OCI-LY3 (cell line): ENCODE results near the gene GH1.
"Not testable (repeated sequence)": the region's sequence is repeated elsewhere in the genome, so short reads cannot be mapped to it uniquely, and the experiment has no call there.

Experiments
- H2AFZ ChIP-seq: fragments of 200-600, 300-600 bp; shearing (Covaris generic); 2 replicates; pipeline ENCODE4 v1.6.0; 2014; ENCODE audit warnings: antibody characterized with exemption, low read depth, low read length
- H3K27ac ChIP-seq: fragments of 200-600, 300-600 bp; sonication (generic); 2 replicates; pipeline ENCODE4 v1.5.1; 2014; ENCODE audit warnings: mild to moderate bottlenecking, low read length, moderate library complexity, mixed read lengths
- H3K27me3 ChIP-seq: fragments of 200-600, 300-600 bp; sonication (generic); 2 replicates; pipeline ENCODE4 v1.6.1; 2014; ENCODE audit warnings: low read depth, low read length, mixed read lengths
- H3K36me3 ChIP-seq: fragments of 200-600, 300-600 bp; sonication (generic); replicated peaks from 2 replicates; pipeline ENCODE3; 2014; ENCODE audit warnings: low read depth, low read length, mixed read lengths
- H3K4me1 ChIP-seq: fragments of 300-600, 200-600 bp; sonication (generic); 2 replicates; pipeline ENCODE4 v1.6.1; 2014; ENCODE audit warnings: low read length, mixed read lengths
- H3K4me2 ChIP-seq: fragments of 200-600, 300-600 bp; sonication (generic); 2 replicates; pipeline ENCODE4 v1.6.1; 2014; ENCODE audit warnings: low read length, mixed read lengths
- H3K4me3 ChIP-seq: fragments of 300-600, 200-600 bp; sonication (generic); 2 replicates; pipeline ENCODE4 v1.5.1; 2014; ENCODE audit warnings: antibody characterized with exemption, mild to moderate bottlenecking, low read length, moderate library complexity
- H3K79me2 ChIP-seq: fragments of 300-600, 200-600 bp; shearing (Covaris generic); 2 replicates; pipeline ENCODE4 v1.6.1; 2014; ENCODE audit warnings: mild to moderate bottlenecking, low read length, mixed read lengths
- H3K9ac ChIP-seq: fragments of 300-600, 200-600 bp; shearing (Covaris generic); 2 replicates; pipeline ENCODE4 v1.6.0; 2014; ENCODE audit warnings: mild to moderate bottlenecking, low read length, moderate library complexity
- H3K9me3 ChIP-seq: fragments of 200-600, 300-600 bp; shearing (Covaris generic); 2 replicates; pipeline ENCODE4 v1.6.1; 2014; ENCODE audit warnings: low read length, mixed read lengths; ENCODE audit not compliant: insufficient read depth
- H4K20me1 ChIP-seq: fragments of 200-600, 300-600 bp; sonication (generic); 2 replicates; pipeline ENCODE4 v1.6.1; 2016; ENCODE audit warnings: low read length, mixed read lengths; ENCODE audit not compliant: insufficient read depth
- CTCF ChIP-seq: fragments of 200-600, 300-600 bp; sonication (generic); IDR thresholded peaks from 2 replicates; pipeline ENCODE4 v1.5.1; 2014; ENCODE audit warnings: antibody characterized with exemption, low read length, low read depth

The GH1 gene

GRCh38 chr17:63869491-63870291 lies 48.9 kb downstream of the GH1 start:
- H2AFZ ChIP-seq, H3K9ac ChIP-seq, H3K4me3 ChIP-seq, H3K36me3 ChIP-seq, H4K20me1 ChIP-seq, H3K4me2 ChIP-seq, H3K79me2 ChIP-seq, H3K27ac ChIP-seq, H3K9me3 ChIP-seq, H3K4me1 ChIP-seq, H3K27me3 ChIP-seq: not testable (repeated sequence)
- peak; percentile 18; the same call in 1 of the 2 replicates for TF ChIP-seq CTCF
